Activated CD4-positive, alpha-beta T cell treated with anti-CD3 and anti-CD28 coated beads, Interleukin-2, amount 10 ng/mL, durations not matched to agents 7 days and 5 days (primary cell): ENCODE measurements around the gene CST8. TPM values are rescaled to one million over a fixed set of nuclear protein-coding genes. Genes with fewer than 3 reads are reported as not detected.

ENCODE experiments used
- CTCF ChIA-PET: fragments of 350-600 bp; sonication (Branson Sonifier 250); formaldehyde crosslinking; loops from one replicate; lab custom pipeline; 2021; ENCODE audit warnings: antibody characterized with exemption; lab: Charles Lee
- POLR2A ChIA-PET: fragments of 350-600 bp; sonication (Branson Sonifier 250); formaldehyde crosslinking; loops from one replicate; lab custom pipeline; 2021; ENCODE audit warnings: antibody characterized with exemption; lab: Charles Lee
- DNase-seq: peaks from one replicate; pipeline ENCODE4 v3.0.0-alpha.2; 2020
- H3K27ac Mint-ChIP-seq: one replicate; pipeline ENCODE4 v1.8.0; 2021; ENCODE audit warnings: mild to moderate bottlenecking, moderate library complexity, mixed read lengths
- H3K27me3 Mint-ChIP-seq: one replicate; pipeline ENCODE4 v1.8.0; 2021; ENCODE audit warnings: mixed read lengths
- H3K36me3 Mint-ChIP-seq: one replicate; pipeline ENCODE4 v1.8.0; 2021; ENCODE audit warnings: low read depth, mixed read lengths
- H3K4me1 Mint-ChIP-seq: one replicate; pipeline ENCODE4 v1.8.0; 2021; ENCODE audit warnings: mixed read lengths
- H3K4me3 Mint-ChIP-seq: one replicate; pipeline ENCODE4 v1.8.0; 2021; ENCODE audit warnings: mild to moderate bottlenecking, moderate library complexity, mixed read lengths
- H3K9me3 Mint-ChIP-seq: one replicate; pipeline ENCODE4 v1.8.0; 2021; ENCODE audit warnings: mixed read lengths
- total RNA-seq, 2 experiments: library from RNA; stranded (reverse); gene quantifications; one replicate each; pipeline ENCODE4 v1.2.3, GENCODE V29; 2021

Gene CST8
- not detected for total RNA-seq

GRCh38 chr20:23490817-23491216 is at the start of gene CST8:
TSS of gene CST8 (plus strand) at chr20:23491117. CDS start at chr20:23491668, 551 bp downstream.
- CTCF ChIA-PET: no interaction called here
- no peak within 1 kb of the TSS for H3K27ac Mint-ChIP-seq
- H3K4me1 Mint-ChIP-seq: no peaks in the 10 kb centered on the region

GRCh38 chr20:23441850-23442313 is 49.0 kb upstream of the CST8 start:
- Mint-ChIP-seq H3K4me1 (no peaks in the 10 kb centered on the region), H3K4me3 (no peak overlapping the region), H3K27me3 (no peaks in the 10 kb centered on the region), H3K36me3 (no peaks in the 10 kb centered on the region), H3K9me3 (no peaks in the 10 kb centered on the region), H3K27ac (no peak overlapping the region)
- ChIA-PET CTCF (interaction anchor here (0.9 to 1.1 kb wide), 3 partner anchors 17 to 62 kb away, joined by 3 read pairs; partner anchors contain the start of gene NAPB), POLR2A (interaction anchor here (0.6 kb wide), 1 partner anchor 29 kb away, joined by 3 read pairs; no protein-coding TSS in a partner anchor)
- DNase-seq: peak; percentile 73

More at GRCh38 chr20:23490817-23491216, at the start of gene CST8:
- POLR2A ChIA-PET: no interaction called here
- Mint-ChIP-seq H3K4me3 (no peak within 1 kb of the TSS), H3K9me3 (no peaks in the 10 kb centered on the region), H3K27me3 (peaks cover 3% of the 10 kb centered on the region), H3K36me3 (no peaks in the 10 kb centered on the region)
- no peak for DNase-seq

- POLR2A ChIA-PET: no interaction called here
- Mint-ChIP-seq H3K36me3 (no peaks in the 10 kb centered on the region), H3K27ac (no peak overlapping the region), H3K4me3 (no peak overlapping the region), H3K27me3 (no peaks in the 10 kb centered on the region), H3K4me1 (no peaks in the 10 kb centered on the region), H3K9me3 (no peaks in the 10 kb centered on the region)
- CTCF ChIA-PET: interaction anchor here (0.9 to 1.1 kb wide), 3 partner anchors 16 to 63 kb away, joined by 3 read pairs; partner anchors contain the start of gene NAPB
- no peak for DNase-seq
Measured at GRCh38 chr20:23442436-23442835, 48.5 kb upstream of the CST8 start.

GRCh38 chr20:23444859-23445258 is 46.1 kb upstream of the CST8 start:
- H3K36me3 Mint-ChIP-seq: no peaks in the 10 kb centered on the region
- POLR2A ChIA-PET: no interaction called here
- CTCF ChIA-PET: no interaction called here
- no peaks in the 10 kb centered on the region for H3K9me3 Mint-ChIP-seq
- no peaks in the 10 kb centered on the region for H3K27me3 Mint-ChIP-seq
- H3K4me3 Mint-ChIP-seq: no peak overlapping the region
- peaks cover 9% of the 10 kb centered on the region for H3K4me1 Mint-ChIP-seq
- no peak for DNase-seq
- no peak overlapping the region for H3K27ac Mint-ChIP-seq

GRCh38 chr20:23445596-23446217 is 45.2 kb upstream of the CST8 start:
- no peak for DNase-seq
- no peaks in the 10 kb centered on the region for H3K27me3 Mint-ChIP-seq
- H3K4me3 Mint-ChIP-seq: no peak overlapping the region
- H3K36me3 Mint-ChIP-seq: no peaks in the 10 kb centered on the region
- no peaks in the 10 kb centered on the region for H3K9me3 Mint-ChIP-seq
- H3K4me1 Mint-ChIP-seq: peaks cover 10% of the 10 kb centered on the region
- ChIA-PET POLR2A (no interaction called here), CTCF (interaction anchor here (0.6 kb wide), 1 partner anchor 932 kb away, joined by 3 read pairs; no protein-coding TSS in a partner anchor)
- no peak overlapping the region for H3K27ac Mint-ChIP-seq

GRCh38 chr20:23446505-23446904 is 44.4 kb upstream of the CST8 start:
- no peak overlapping the region for H3K27ac Mint-ChIP-seq
- POLR2A ChIA-PET: no interaction called here
- peak; percentile 29 for DNase-seq
- CTCF ChIA-PET: interaction anchor here (0.7 kb wide), 1 partner anchor 94 kb away, joined by 3 read pairs; no protein-coding TSS in a partner anchor
- H3K4me1 Mint-ChIP-seq: peaks cover 10% of the 10 kb centered on the region
- H3K9me3 Mint-ChIP-seq: no peaks in the 10 kb centered on the region
- H3K27me3 Mint-ChIP-seq: no peaks in the 10 kb centered on the region
- no peak overlapping the region for H3K4me3 Mint-ChIP-seq
- no peaks in the 10 kb centered on the region for H3K36me3 Mint-ChIP-seq

- Mint-ChIP-seq H3K27me3 (no peaks in the 10 kb centered on the region), H3K9me3 (no peaks in the 10 kb centered on the region), H3K4me3 (no peak overlapping the region), H3K27ac (no peak overlapping the region), H3K36me3 (no peaks in the 10 kb centered on the region), H3K4me1 (peaks cover 10% of the 10 kb centered on the region)
- ChIA-PET POLR2A (interaction anchor here (0.6 kb wide), 1 partner anchor 98 kb away, joined by 3 read pairs; no protein-coding TSS in a partner anchor), CTCF (no interaction called here)
- DNase-seq: no peak
Measured at GRCh38 chr20:23448167-23448566, 42.8 kb upstream of the CST8 start.

- no peaks in the 10 kb centered on the region for H3K9me3 Mint-ChIP-seq
- H3K4me3 Mint-ChIP-seq: no peak overlapping the region
- H3K36me3 Mint-ChIP-seq: no peaks in the 10 kb centered on the region
- ChIA-PET POLR2A (no interaction called here), CTCF (interaction anchor here (0.6 kb wide), 1 partner anchor 43 kb away, joined by 3 read pairs; no protein-coding TSS in a partner anchor)
- peaks cover 10% of the 10 kb centered on the region for H3K4me1 Mint-ChIP-seq
- H3K27ac Mint-ChIP-seq: no peak overlapping the region
- DNase-seq: peak; percentile 29
- no peaks in the 10 kb centered on the region for H3K27me3 Mint-ChIP-seq
Measured at GRCh38 chr20:23449421-23449820, 41.5 kb upstream of the CST8 start.

GRCh38 chr20:23450877-23451276 is 40.0 kb upstream of the CST8 start:
- no peak for DNase-seq
- no peak overlapping the region for H3K27ac Mint-ChIP-seq
- H3K9me3 Mint-ChIP-seq: no peaks in the 10 kb centered on the region
- H3K27me3 Mint-ChIP-seq: no peaks in the 10 kb centered on the region
- H3K4me3 Mint-ChIP-seq: no peak overlapping the region
- ChIA-PET POLR2A (no interaction called here), CTCF (interaction anchor here (0.6 kb wide), 1 partner anchor 215 kb away, joined by 3 read pairs; no protein-coding TSS in a partner anchor)
- peaks cover 12% of the 10 kb centered on the region for H3K4me1 Mint-ChIP-seq
- no peaks in the 10 kb centered on the region for H3K36me3 Mint-ChIP-seq

- no peak overlapping the region for H3K27ac Mint-ChIP-seq
- no peaks in the 10 kb centered on the region for H3K9me3 Mint-ChIP-seq
- CTCF ChIA-PET: no interaction called here
- H3K36me3 Mint-ChIP-seq: no peaks in the 10 kb centered on the region
- no peak for DNase-seq
- no peaks in the 10 kb centered on the region for H3K27me3 Mint-ChIP-seq
- H3K4me3 Mint-ChIP-seq: no peak overlapping the region
- H3K4me1 Mint-ChIP-seq: peaks cover 24% of the 10 kb centered on the region
- POLR2A ChIA-PET: no interaction called here
Measured at GRCh38 chr20:23451956-23452487, 38.9 kb upstream of the CST8 start.

- Mint-ChIP-seq H3K9me3 (no peaks in the 10 kb centered on the region), H3K27ac (no peak within 1 kb of the TSS), H3K27me3 (no peaks in the 10 kb centered on the region), H3K4me3 (no peak within 1 kb of the TSS), H3K4me1 (peaks cover 27% of the 10 kb centered on the region), H3K36me3 (no peaks in the 10 kb centered on the region)
- DNase-seq: no peak
- CTCF ChIA-PET: no interaction called here
- POLR2A ChIA-PET: no interaction called here
Measured at GRCh38 chr20:23452776-23453175, 38.1 kb upstream of the CST8 start, which contains the start of gene CST11. TSS of gene CST11 (minus strand) at chr20:23452876. CDS start at chr20:23452811, 65 bp downstream.

GRCh38 chr20:23453549-23454543 is 37.1 kb upstream of the CST8 start:
- no peak overlapping the region for H3K27ac Mint-ChIP-seq
- ChIA-PET POLR2A (no interaction called here), CTCF (no interaction called here)
- H3K4me1 Mint-ChIP-seq: peaks cover 27% of the 10 kb centered on the region
- no peaks in the 10 kb centered on the region for H3K36me3 Mint-ChIP-seq
- H3K4me3 Mint-ChIP-seq: no peak overlapping the region
- no peaks in the 10 kb centered on the region for H3K27me3 Mint-ChIP-seq
- no peaks in the 10 kb centered on the region for H3K9me3 Mint-ChIP-seq
- no peak for DNase-seq
